C4-2B (cell line): ENCODE data around the gene ZKSCAN5.

Experiments used
- ZFX ChIP-seq: fragments of 450-650 bp; IDR thresholded peaks from 2 replicates; pipeline ENCODE4 v1.6.1; 2017
- TF ChIP-seq, protein P1 (sequence below): fragments of 450-650 bp; conservative IDR thresholded peaks from 2 replicates; pipeline ENCODE4 v1.5.1; 2017; ENCODE audit warnings: mild to moderate bottlenecking

- TF ChIP-seq, protein P1, sequence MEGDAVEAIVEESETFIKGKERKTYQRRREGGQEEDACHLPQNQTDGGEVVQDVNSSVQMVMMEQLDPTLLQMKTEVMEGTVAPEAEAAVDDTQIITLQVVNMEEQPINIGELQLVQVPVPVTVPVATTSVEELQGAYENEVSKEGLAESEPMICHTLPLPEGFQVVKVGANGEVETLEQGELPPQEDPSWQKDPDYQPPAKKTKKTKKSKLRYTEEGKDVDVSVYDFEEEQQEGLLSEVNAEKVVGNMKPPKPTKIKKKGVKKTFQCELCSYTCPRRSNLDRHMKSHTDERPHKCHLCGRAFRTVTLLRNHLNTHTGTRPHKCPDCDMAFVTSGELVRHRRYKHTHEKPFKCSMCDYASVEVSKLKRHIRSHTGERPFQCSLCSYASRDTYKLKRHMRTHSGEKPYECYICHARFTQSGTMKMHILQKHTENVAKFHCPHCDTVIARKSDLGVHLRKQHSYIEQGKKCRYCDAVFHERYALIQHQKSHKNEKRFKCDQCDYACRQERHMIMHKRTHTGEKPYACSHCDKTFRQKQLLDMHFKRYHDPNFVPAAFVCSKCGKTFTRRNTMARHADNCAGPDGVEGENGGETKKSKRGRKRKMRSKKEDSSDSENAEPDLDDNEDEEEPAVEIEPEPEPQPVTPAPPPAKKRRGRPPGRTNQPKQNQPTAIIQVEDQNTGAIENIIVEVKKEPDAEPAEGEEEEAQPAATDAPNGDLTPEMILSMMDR: no peak
- no peak for TF ChIP-seq ZFX
Measured at GRCh38 chr7:99561737-99562051, 57.2 kb downstream of the ZKSCAN5 start.
